HG02970 (cell line): Measurements from ENCODE around the gene SCFD2.
A peak's percentile ranks its signal among the peaks of the same experiment; 100 is the strongest.

Source experiments
- ATAC-seq: cut with Tn5 transposase; IDR thresholded peaks from one replicate; pipeline ENCODE4 v1.9.1; 2021; ENCODE audit warnings: mild to moderate bottlenecking, moderate library complexity, moderate number of reproducible peaks; ENCODE audit not compliant: unreplicated experiment, low FRiP score

SCFD2 gene

GRCh38 chr4:52873191-52873590, 492.7 kb downstream of the SCFD2 start:
- ATAC-seq: no peak

- no peak for ATAC-seq
These were observed 495.6 kb downstream of the SCFD2 start for GRCh38 chr4:52870225-52870624.

- no peak for ATAC-seq
These were observed 496.2 kb downstream of the SCFD2 start for GRCh38 chr4:52869656-52870055.

GRCh38 chr4:52869196-52869595, 496.7 kb downstream of the SCFD2 start:
- no peak for ATAC-seq

- no peak for ATAC-seq
These were observed 497.7 kb downstream of the SCFD2 start for GRCh38 chr4:52868133-52868532.

GRCh38 chr4:52867163-52867562, 498.7 kb downstream of the SCFD2 start:
- no peak for ATAC-seq

GRCh38 chr4:52866734-52867133, 499.1 kb downstream of the SCFD2 start:
- ATAC-seq: no peak

GRCh38 chr4:52865300-52865699, 500.6 kb downstream of the SCFD2 start:
- no peak for ATAC-seq

GRCh38 chr4:52864793-52865192, 501.1 kb downstream of the SCFD2 start:
- no peak for ATAC-seq

GRCh38 chr4:52863324-52863723, 502.5 kb downstream of the SCFD2 start:
- no peak for ATAC-seq

GRCh38 chr4:52862639-52863161, 503.2 kb downstream of the SCFD2 start:
- ATAC-seq: no peak

GRCh38 chr4:52861879-52862616, 503.8 kb downstream of the SCFD2 start, which contains the start of gene RASL11B:
RASL11B (plus strand) TSS chr4:52862317; CDS start chr4:52862508, 191 bp downstream.
- ATAC-seq: peak; percentile 99

GRCh38 chr4:52861171-52861823, 504.6 kb downstream of the SCFD2 start:
- ATAC-seq: no peak

GRCh38 chr4:52860361-52860760, 505.5 kb downstream of the SCFD2 start:
- no peak for ATAC-seq

- ATAC-seq: no peak
These were observed 509.1 kb downstream of the SCFD2 start for GRCh38 chr4:52856801-52857200.

GRCh38 chr4:52853351-52853750, 512.5 kb downstream of the SCFD2 start:
- no peak for ATAC-seq

GRCh38 chr4:52852711-52853110, 513.1 kb downstream of the SCFD2 start:
- ATAC-seq: no peak

GRCh38 chr4:52852041-52852440, 513.8 kb downstream of the SCFD2 start:
- ATAC-seq: no peak

GRCh38 chr4:52850406-52851124, 515.3 kb downstream of the SCFD2 start:
- ATAC-seq: no peak

GRCh38 chr4:52848254-52848653, 517.6 kb downstream of the SCFD2 start:
- no peak for ATAC-seq

- ATAC-seq: no peak
These were observed 519.4 kb downstream of the SCFD2 start for GRCh38 chr4:52846502-52846901.
